B cell (primary cell): ENCODE results near the gene MACROH2A1. TPM values are rescaled to one million over a fixed set of nuclear protein-coding genes. Genes with fewer than 3 reads are reported as not detected.

Experiments used
- ATAC-seq: fragments of 200-7000 bp; cut with Tn5 transposase; one replicate; pipeline ENCODE4 v1.10.0; 2021; ENCODE audit warnings: low read depth, mild to moderate bottlenecking, moderate number of reproducible peaks, moderate library complexity
- CTCF ChIA-PET: fragments of 350-600 bp; sonication (Branson Sonifier 250); formaldehyde crosslinking; loops from one replicate; lab custom pipeline; 2021; ENCODE audit warnings: antibody characterized with exemption, inconsistent platforms; lab: Charles Lee
- POLR2A ChIA-PET: fragments of 350-600 bp; sonication (Branson Sonifier 250); formaldehyde crosslinking; loops from one replicate; lab custom pipeline; 2021; ENCODE audit warnings: antibody characterized with exemption; lab: Charles Lee
- DNase-seq: peaks from one replicate; pipeline ENCODE4 v3.0.0; 2013
- H2AFZ ChIP-seq: 2 replicates; pipeline ENCODE4 v1.6.1; 2012; ENCODE audit warnings: mild to moderate bottlenecking, low read depth, low read length; ENCODE audit not compliant: insufficient read depth, poor library complexity, severe bottlenecking
- H3K27ac ChIP-seq, 2 donors: 1 replicate in 1 of 2; 2 replicates in 1 of 2; pipeline ENCODE4 v1.5.1; 2012 to 2013; ENCODE audit warnings: low read length in 2 of 2, mild to moderate bottlenecking in 2 of 2, moderate library complexity in 1 of 2
- H3K27me3 ChIP-seq, 4 experiments: fragments of 200-600 bp in 1 of 4; sonication (generic) in 1 of 4; replicated peaks in 1 of 4; 1 replicate in 2 of 4; 2 replicates in 2 of 4; pipeline versions ENCODE4 v1.6.1 to v1.7.0; 2013 to 2016; ENCODE audit warnings: low read length in 3 of 4, mild to moderate bottlenecking in 2 of 4, mixed read lengths in 1 of 4, moderate library complexity in 1 of 4; ENCODE audit not compliant: insufficient read depth in 4 of 4, control insufficient read depth in 3 of 4; ENCODE audit errors: control extremely low read depth in 1 of 4
- H3K36me3 ChIP-seq, 2 experiments: replicated peaks in 1 of 2; 1 replicate in 1 of 2; 2 replicates in 1 of 2; pipeline versions ENCODE4 v1.6.1 to v1.7.1; 2013; ENCODE audit warnings: low read length in 1 of 2; ENCODE audit not compliant: insufficient read depth in 2 of 2, control insufficient read depth in 1 of 2; ENCODE audit errors: control extremely low read depth in 1 of 2, extremely low read depth in 1 of 2
- H3K4me1 ChIP-seq, 2 donors: fragments of 200-600 bp in 1 of 2; sonication (generic) in 1 of 2; 1 replicate in 1 of 2; 2 replicates in 1 of 2; pipeline versions ENCODE4 v1.5.1 to v1.6.1; 2013 to 2017; ENCODE audit warnings: low read length in 2 of 2; ENCODE audit not compliant: control insufficient read depth in 2 of 2, insufficient read depth in 2 of 2
- H3K4me2 ChIP-seq: replicated peaks from 2 replicates; pipeline ENCODE3; 2012; ENCODE audit warnings: mild to moderate bottlenecking, low read depth, low read length; ENCODE audit not compliant: poor library complexity, severe bottlenecking
- H3K4me3 ChIP-seq, 5 experiments: fragments of 200-600 bp in 1 of 5; sonication (generic) in 1 of 5; 1 replicate in 3 of 5; 2 replicates in 2 of 5; pipeline versions ENCODE4 v1.5.1 to v1.7.0; 2011 to 2016; ENCODE audit warnings: low read length in 4 of 5, mild to moderate bottlenecking in 4 of 5, low read depth in 2 of 5, control low read depth in 1 of 5, moderate library complexity in 1 of 5; ENCODE audit not compliant: insufficient read depth in 1 of 5; ENCODE audit errors: control extremely low read depth in 1 of 5, extremely low read depth in 1 of 5
- H3K79me2 ChIP-seq: fragments of 200-600 bp; sonication (generic); one replicate; pipeline ENCODE4 v1.6.0; 2016; ENCODE audit warnings: low read length; ENCODE audit not compliant: control insufficient read depth, insufficient read depth
- H3K9ac ChIP-seq: fragments of 200-600 bp; sonication (generic); 2 replicates; pipeline ENCODE4 v1.6.1; 2017; ENCODE audit warnings: mild to moderate bottlenecking, low read length, moderate library complexity
- H3K9me3 ChIP-seq, 3 donors: one replicate each; pipeline versions ENCODE4 v1.6.1 to v1.7.1; 2013; ENCODE audit warnings: low read length in 2 of 3; ENCODE audit not compliant: control insufficient read depth in 2 of 3, insufficient read depth in 1 of 3; ENCODE audit errors: control extremely low read depth in 1 of 3
- H4K20me1 ChIP-seq: 2 replicates; pipeline ENCODE4 v1.6.0; 2012; ENCODE audit warnings: mild to moderate bottlenecking, low read length; ENCODE audit not compliant: insufficient read depth, control insufficient read depth, poor library complexity, severe bottlenecking
- H3K27ac Mint-ChIP-seq: one replicate; pipeline ENCODE4 v1.8.0; 2021; ENCODE audit warnings: mixed read lengths
- H3K27me3 Mint-ChIP-seq: one replicate; pipeline ENCODE4 v1.8.0; 2021; ENCODE audit warnings: mixed read lengths
- H3K4me1 Mint-ChIP-seq: one replicate; pipeline ENCODE4 v1.8.0; 2021; ENCODE audit warnings: mixed read lengths
- H3K4me3 Mint-ChIP-seq: one replicate; pipeline ENCODE4 v1.8.0; 2021; ENCODE audit warnings: mixed read lengths
- H3K9me3 Mint-ChIP-seq: one replicate; pipeline ENCODE4 v1.8.0; 2022; ENCODE audit warnings: mixed read lengths; ENCODE audit not compliant: insufficient read depth
- EZH2 ChIP-seq: IDR thresholded peaks from 2 replicates; pipeline ENCODE4 v1.6.1; 2012; ENCODE audit warnings: borderline replicate concordance, low read depth, mild to moderate bottlenecking, moderate library complexity, low read length; ENCODE audit not compliant: insufficient read depth, poor library complexity, severe bottlenecking
- WGBS: methylation state at CpG from one replicate; pipeline ENCODE4 v1.1.5; 2013; ENCODE audit warnings: missing lambda C conversion rate; ENCODE audit not compliant: insufficient coverage; 5-methylcytosine and 5-hydroxymethylcytosine counted together
- intact Hi-C: fragments of 100-400 bp; cut with micrococcal nuclease; formaldehyde crosslinking; loops from one replicate; pipeline ENCODE4 v1.10.0; 2022
- polyA plus RNA-seq: library from polyadenylated mRNA; depleted of rRNA; stranded (reverse); fragments of >200 nt; gene quantifications from 2 replicates; pipeline ENCODE4 v1.2.3, GENCODE V29; 2012
- total RNA-seq, 2 donors: library from RNA; stranded (reverse); fragments of 120-200 nt in 1 of 2; gene quantifications; 1 replicate in 1 of 2; 2 replicates in 1 of 2; pipeline versions ENCODE4 v1.2.3 to v1.2.4, GENCODE V29; 2013 to 2022
- TF ChIP-seq, protein P1 (sequence below): fragments of 200-600 bp; IDR thresholded peaks from one replicate; pipeline ENCODE4 v1.8.0; 2022; ENCODE audit warnings: antibody characterized with exemption, mild to moderate bottlenecking

The MACROH2A1 gene
- total and polyA plus RNA-seq, 2 donors (not counting 1 experiment from before 2014, with no cell fraction given): 80.1 to 99.7 TPM

DNA sequence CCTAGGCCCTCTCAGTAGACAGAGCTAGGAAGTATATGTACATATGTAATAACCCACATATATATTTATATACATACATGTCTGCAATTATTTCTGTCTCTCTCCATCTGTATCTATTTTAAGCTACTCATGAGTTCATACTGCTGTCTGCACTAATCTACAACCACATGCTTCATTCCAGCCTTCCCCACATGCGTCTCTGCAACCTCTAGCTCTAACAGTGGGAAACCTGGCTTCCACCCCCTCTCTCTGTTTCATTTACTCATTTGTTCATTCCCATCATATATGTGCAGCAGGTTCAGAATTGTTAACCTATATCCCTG, 24.8 kb upstream of the MACROH2A1 start:
- POLR2A ChIA-PET: no interaction called here
- 25% methylated on average over 1 of the region's 1 CpG for WGBS
- no peaks in the 10 kb centered on the region for H3K36me3 ChIP-seq
- H3K4me1 Mint-ChIP-seq: no peaks in the 10 kb centered on the region
- no peak overlapping the region for H3K4me3 Mint-ChIP-seq
- H3K4me2 ChIP-seq: no peak overlapping the region
- intact Hi-C loops: no loop called here
- DNase-seq (no peak), ATAC-seq (no peak)
- H3K4me1 ChIP-seq: no peaks in the 10 kb centered on the region
- H3K27me3 ChIP-seq: peaks cover 0 to 6% (median 3%) of the 10 kb centered on the region in 4 experiments
- no peak overlapping the region for H3K27ac ChIP-seq
- H2AFZ ChIP-seq: no peak overlapping the region
- no peak overlapping the region for H3K4me3 ChIP-seq
- CTCF ChIA-PET: interaction anchor here (1.1 to 1.4 kb wide), 3 partner anchors 15 to 143 kb away, joined by 3 to 6 read pairs (median 4); no protein-coding TSS in a partner anchor
- H3K27me3 Mint-ChIP-seq: peaks cover 49% of the 10 kb centered on the region
- no peak overlapping the region for H3K9ac ChIP-seq
- H3K79me2 ChIP-seq: no peaks in the 10 kb centered on the region
- TF ChIP-seq, protein P1, sequence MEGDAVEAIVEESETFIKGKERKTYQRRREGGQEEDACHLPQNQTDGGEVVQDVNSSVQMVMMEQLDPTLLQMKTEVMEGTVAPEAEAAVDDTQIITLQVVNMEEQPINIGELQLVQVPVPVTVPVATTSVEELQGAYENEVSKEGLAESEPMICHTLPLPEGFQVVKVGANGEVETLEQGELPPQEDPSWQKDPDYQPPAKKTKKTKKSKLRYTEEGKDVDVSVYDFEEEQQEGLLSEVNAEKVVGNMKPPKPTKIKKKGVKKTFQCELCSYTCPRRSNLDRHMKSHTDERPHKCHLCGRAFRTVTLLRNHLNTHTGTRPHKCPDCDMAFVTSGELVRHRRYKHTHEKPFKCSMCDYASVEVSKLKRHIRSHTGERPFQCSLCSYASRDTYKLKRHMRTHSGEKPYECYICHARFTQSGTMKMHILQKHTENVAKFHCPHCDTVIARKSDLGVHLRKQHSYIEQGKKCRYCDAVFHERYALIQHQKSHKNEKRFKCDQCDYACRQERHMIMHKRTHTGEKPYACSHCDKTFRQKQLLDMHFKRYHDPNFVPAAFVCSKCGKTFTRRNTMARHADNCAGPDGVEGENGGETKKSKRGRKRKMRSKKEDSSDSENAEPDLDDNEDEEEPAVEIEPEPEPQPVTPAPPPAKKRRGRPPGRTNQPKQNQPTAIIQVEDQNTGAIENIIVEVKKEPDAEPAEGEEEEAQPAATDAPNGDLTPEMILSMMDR: no peak
- TF ChIP-seq EZH2: no peak
- H3K9me3 ChIP-seq: peaks cover 0 to 10% (median 6%) of the 10 kb centered on the region in 3 donors
- no peaks in the 10 kb centered on the region for H4K20me1 ChIP-seq
- no peak overlapping the region for H3K27ac Mint-ChIP-seq
- peaks cover 12% of the 10 kb centered on the region for H3K9me3 Mint-ChIP-seq

DNA sequence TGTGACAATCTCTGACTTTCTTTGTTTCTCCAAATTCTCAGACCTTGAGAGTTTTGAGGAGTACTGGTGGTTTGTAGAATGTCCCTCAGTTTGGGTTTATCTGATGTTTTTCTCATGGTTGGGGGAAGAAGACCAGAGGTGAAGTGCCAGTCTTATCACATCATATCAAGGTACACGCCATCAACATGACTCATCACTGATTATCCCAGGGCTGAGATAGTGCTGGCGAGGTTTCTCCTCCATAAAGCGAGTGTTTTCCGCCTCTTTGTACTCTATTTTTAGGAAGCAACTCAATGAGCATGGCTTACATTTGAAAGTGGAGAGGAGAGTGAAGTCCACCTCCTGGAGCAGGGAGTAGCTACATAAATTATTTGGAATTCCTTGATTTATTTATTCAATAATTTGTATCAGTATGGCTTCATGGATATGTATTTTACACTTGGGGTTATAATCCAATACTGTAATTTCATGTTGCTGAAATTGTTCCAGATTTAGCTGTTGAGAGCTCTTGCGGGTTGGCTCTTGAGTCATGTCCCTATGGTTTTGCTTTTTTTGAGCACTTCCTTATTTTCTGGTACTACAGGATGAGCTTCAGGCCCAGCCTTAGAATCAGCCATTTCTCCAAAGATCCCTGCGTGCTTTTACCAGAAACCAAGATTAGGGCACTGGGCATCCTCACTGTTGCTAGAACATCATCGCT, 24.3 kb upstream of the MACROH2A1 start:
- Histone ChIP-seq H3K36me3 (no peaks in the 10 kb centered on the region), H2AFZ (no peak overlapping the region), H4K20me1 (no peaks in the 10 kb centered on the region), H3K4me1 (no peaks in the 10 kb centered on the region), H3K79me2 (no peaks in the 10 kb centered on the region), H3K27me3 (peaks cover 0 to 9% (median 3%) of the 10 kb centered on the region in 4 experiments), H3K27ac (no peak overlapping the region), H3K4me2 (no peak overlapping the region), H3K9ac (no peak overlapping the region), H3K4me3 (no peak overlapping the region), H3K9me3 (peaks cover 0 to 6% (median 6%) of the 10 kb centered on the region in 3 donors)
- intact Hi-C loops: no loop called here
- Mint-ChIP-seq H3K4me3 (no peak overlapping the region), H3K9me3 (peaks cover 9% of the 10 kb centered on the region), H3K27me3 (peaks cover 48% of the 10 kb centered on the region), H3K27ac (no peak overlapping the region), H3K4me1 (no peaks in the 10 kb centered on the region)
- 11% methylated on average over 1 of the region's 7 CpGs for WGBS
- ATAC-seq: no peak
- ChIA-PET CTCF (interaction anchor here (1.1 to 1.4 kb wide), 3 partner anchors 15 to 143 kb away, joined by 3 to 6 read pairs (median 4); no protein-coding TSS in a partner anchor), POLR2A (no interaction called here)
- no peak for TF ChIP-seq EZH2
- TF ChIP-seq, protein P1: no peak
- DNase-seq: no peak
